IPS-20b (cell line): Measurements from ENCODE around the gene PRKCZ.

Experiments
- H3K27ac ChIP-seq: one replicate; pipeline ENCODE4 v1.5.1; 2013; ENCODE audit warnings: low read length
- H3K27me3 ChIP-seq: 2 replicates; pipeline ENCODE4 v1.6.1; 2013; ENCODE audit warnings: mild to moderate bottlenecking, low read length, inconsistent platforms; ENCODE audit not compliant: insufficient read depth
- H3K36me3 ChIP-seq: 2 replicates; pipeline ENCODE4 v1.6.1; 2013; ENCODE audit warnings: low read depth, mild to moderate bottlenecking, inconsistent platforms, low read length, moderate library complexity; ENCODE audit not compliant: insufficient read depth
- H3K4me1 ChIP-seq: 2 replicates; pipeline ENCODE4 v1.6.1; 2013; ENCODE audit warnings: mild to moderate bottlenecking, control low read depth, inconsistent platforms, low read length, moderate library complexity; ENCODE audit not compliant: insufficient read depth
- H3K4me3 ChIP-seq: 2 replicates; pipeline ENCODE4 v1.5.1; 2013; ENCODE audit warnings: mild to moderate bottlenecking, low read length, inconsistent platforms
- H3K9ac ChIP-seq: 2 replicates; pipeline ENCODE4 v1.6.1; 2013; ENCODE audit warnings: low read depth, mild to moderate bottlenecking, inconsistent platforms, low read length, moderate library complexity
- H3K9me3 ChIP-seq: 2 replicates; pipeline ENCODE4 v1.6.1; 2013; ENCODE audit warnings: mild to moderate bottlenecking, low read depth, low read length, inconsistent platforms; ENCODE audit not compliant: insufficient read depth

Gene PRKCZ

DNA sequence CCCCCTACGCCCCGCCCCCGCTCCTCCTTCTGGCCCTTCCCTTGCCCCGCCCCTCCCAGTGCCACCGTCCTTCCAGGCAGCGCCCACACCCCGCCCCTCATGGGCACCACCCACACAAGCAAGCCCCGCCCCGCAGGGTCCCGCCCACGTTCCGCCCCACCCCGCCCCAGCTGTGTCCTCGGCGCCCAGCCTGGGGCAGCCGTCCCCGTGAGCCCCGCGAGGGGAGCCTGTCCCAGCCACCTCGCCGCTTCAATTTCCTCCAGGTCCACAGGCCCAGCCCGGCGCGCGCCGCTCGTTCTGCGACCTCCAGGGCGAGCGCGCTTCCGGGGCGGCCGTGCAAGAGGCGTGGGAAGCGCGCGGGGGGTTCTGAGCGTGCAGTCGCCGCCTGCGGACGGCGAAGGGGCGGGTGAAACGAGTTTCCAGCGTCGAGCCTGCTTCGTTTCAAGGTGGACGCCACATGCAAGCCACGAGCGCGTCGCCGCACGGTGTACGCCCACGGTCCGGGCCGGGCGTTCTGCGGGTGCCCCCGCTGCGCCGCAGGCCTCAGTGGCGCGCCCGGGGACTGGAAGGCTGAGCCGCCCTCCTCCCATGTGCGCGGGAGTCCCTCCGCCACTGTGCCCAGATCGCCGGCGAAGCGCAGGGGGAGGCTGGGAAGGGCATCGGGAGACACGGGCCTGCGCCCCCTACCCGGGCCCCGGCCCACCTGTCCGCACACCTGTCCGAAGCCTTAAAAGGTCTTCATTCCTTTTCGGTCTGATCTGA lies 155.2 kb downstream of the PRKCZ start:
- no peaks in the 10 kb centered on the region for H3K4me1 ChIP-seq
- H3K27ac ChIP-seq: no peak overlapping the region
- no peaks in the 10 kb centered on the region for H3K9me3 ChIP-seq
- 0 out of 2 replicates have a peak overlapping the region, but pooled peaks have one; percentile 37 for H3K9ac ChIP-seq
- H3K36me3 ChIP-seq: no peaks in the 10 kb centered on the region
- H3K4me3 ChIP-seq: peak overlapping the region; percentile 66; the same call in 1 of the 2 replicates
- H3K27me3 ChIP-seq: peaks cover 11% of the 10 kb centered on the region

- no peaks in the 10 kb centered on the region for H3K9me3 ChIP-seq
- H3K27me3 ChIP-seq: peaks cover 11% of the 10 kb centered on the region
- no peaks in the 10 kb centered on the region for H3K4me1 ChIP-seq
- no peak overlapping the region for H3K27ac ChIP-seq
- no peaks in the 10 kb centered on the region for H3K36me3 ChIP-seq
- no peak overlapping the region for H3K4me3 ChIP-seq
- no peak overlapping the region for H3K9ac ChIP-seq
Observed at GRCh38 chr1:2206813-2207487, 156.7 kb downstream of the PRKCZ start.

GRCh38 chr1:2208309-2209239 lies 158.4 kb downstream of the PRKCZ start:
- Histone ChIP-seq H3K4me3 (no peak overlapping the region), H3K27ac (no peak overlapping the region), H3K27me3 (peaks cover 11% of the 10 kb centered on the region), H3K4me1 (no peaks in the 10 kb centered on the region; the same call in 1 of the 2 replicates), H3K36me3 (no peaks in the 10 kb centered on the region), H3K9me3 (no peaks in the 10 kb centered on the region), H3K9ac (no peak overlapping the region)

- H3K36me3 ChIP-seq: no peaks in the 10 kb centered on the region
- no peak overlapping the region for H3K9ac ChIP-seq
- no peaks in the 10 kb centered on the region; the same call in 1 of the 2 replicates for H3K4me1 ChIP-seq
- H3K4me3 ChIP-seq: no peak overlapping the region
- no peak overlapping the region for H3K27ac ChIP-seq
- H3K27me3 ChIP-seq: peaks cover 11% of the 10 kb centered on the region
- H3K9me3 ChIP-seq: no peaks in the 10 kb centered on the region
Observed at GRCh38 chr1:2209400-2210083, 159.3 kb downstream of the PRKCZ start.

DNA sequence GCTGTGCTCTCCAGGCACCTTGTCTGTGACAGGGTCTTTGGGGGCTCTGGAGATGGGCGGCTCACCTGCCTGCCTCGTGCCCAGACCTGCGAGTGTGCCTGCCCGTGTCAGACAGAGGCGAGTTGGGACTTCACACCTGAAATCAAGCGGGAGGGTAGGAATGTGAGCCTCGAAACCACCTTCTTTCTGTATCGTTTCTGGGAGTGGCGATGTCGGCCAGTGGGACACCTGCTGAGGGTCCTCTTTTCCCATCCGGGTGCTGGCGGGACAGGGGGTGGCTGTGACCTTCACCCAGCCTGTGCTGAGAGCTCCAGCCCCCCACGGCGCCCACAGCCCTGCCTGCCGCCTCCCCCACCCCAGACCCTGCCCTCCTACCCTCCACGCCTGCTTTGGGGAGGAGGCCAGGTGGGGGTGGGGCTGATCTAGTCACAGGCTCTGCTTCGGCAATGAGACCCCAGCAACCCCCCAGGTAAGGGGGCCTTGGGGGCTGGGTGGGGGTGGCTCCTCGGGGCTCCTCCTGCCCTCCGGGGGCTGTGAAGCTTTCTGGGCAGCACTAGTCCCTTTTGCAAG lies 160.0 kb downstream of the PRKCZ start:
- no peaks in the 10 kb centered on the region; the same call in 1 of the 2 replicates for H3K4me1 ChIP-seq
- peaks cover 11% of the 10 kb centered on the region for H3K27me3 ChIP-seq
- no peaks in the 10 kb centered on the region for H3K9me3 ChIP-seq
- H3K27ac ChIP-seq: no peak overlapping the region
- H3K36me3 ChIP-seq: no peaks in the 10 kb centered on the region
- no peak overlapping the region for H3K9ac ChIP-seq
- H3K4me3 ChIP-seq: no peak overlapping the region

GRCh38 chr1:2210786-2211185 lies 160.6 kb downstream of the PRKCZ start:
- no peaks in the 10 kb centered on the region for H3K9me3 ChIP-seq
- H3K9ac ChIP-seq: no peak overlapping the region
- H3K27ac ChIP-seq: no peak overlapping the region
- H3K4me3 ChIP-seq: no peak overlapping the region
- no peaks in the 10 kb centered on the region for H3K36me3 ChIP-seq
- no peaks in the 10 kb centered on the region; the same call in 1 of the 2 replicates for H3K4me1 ChIP-seq
- H3K27me3 ChIP-seq: peaks cover 6% of the 10 kb centered on the region

GRCh38 chr1:2212274-2212531 lies 162.0 kb downstream of the PRKCZ start:
- Histone ChIP-seq H3K9ac (peak overlapping the region; percentile 64; the same call in 1 of the 2 replicates), H3K4me3 (peak overlapping the region; percentile 65; the same call in 1 of the 2 replicates), H3K36me3 (no peaks in the 10 kb centered on the region), H3K9me3 (no peaks in the 10 kb centered on the region), H3K27ac (peak overlapping the region; percentile 87), H3K27me3 (no peaks in the 10 kb centered on the region), H3K4me1 (no peaks in the 10 kb centered on the region; the same call in 1 of the 2 replicates)

GRCh38 chr1:2212532-2213491 lies 162.6 kb downstream of the PRKCZ start:
- peak overlapping the region; percentile 64; the same call in 1 of the 2 replicates for H3K9ac ChIP-seq
- peak overlapping the region; percentile 87 for H3K27ac ChIP-seq
- no peaks in the 10 kb centered on the region for H3K27me3 ChIP-seq
- no peaks in the 10 kb centered on the region for H3K36me3 ChIP-seq
- H3K4me3 ChIP-seq: peak overlapping the region; percentile 65; the same call in 1 of the 2 replicates
- no peaks in the 10 kb centered on the region for H3K9me3 ChIP-seq
- no peaks in the 10 kb centered on the region; the same call in 1 of the 2 replicates for H3K4me1 ChIP-seq

- peak overlapping the region; percentile 64; the same call in 1 of the 2 replicates for H3K9ac ChIP-seq
- no peak overlapping the region for H3K27ac ChIP-seq
- H3K4me1 ChIP-seq: no peaks in the 10 kb centered on the region; the same call in 1 of the 2 replicates
Observed at GRCh38 chr1:2213576-2214505, 163.6 kb downstream of the PRKCZ start.

More at GRCh38 chr1:2213576-2214505, 163.6 kb downstream of the PRKCZ start:
- H3K9me3 ChIP-seq: no peaks in the 10 kb centered on the region
- no peak overlapping the region for H3K4me3 ChIP-seq
- no peaks in the 10 kb centered on the region for H3K36me3 ChIP-seq
- H3K27me3 ChIP-seq: no peaks in the 10 kb centered on the region
